Measurements from ENCODE around the gene PKD1.

The PKD1 gene

GRCh38 chr16:2170587-2171435 lies 35.1 kb upstream of the PKD1 start:
- in situ Hi-C loops (cut with MboI; ENCODE audit: low sequenced_read_pairs): no loop called here

- in situ Hi-C loops (cut with MboI; ENCODE audit: low sequenced_read_pairs): no loop called here
Measured at GRCh38 chr16:2170080-2170479, 34.4 kb upstream of the PKD1 start.

- in situ Hi-C loops (cut with MboI; ENCODE audit: low sequenced_read_pairs): no loop called here
Measured at GRCh38 chr16:2167068-2167638, 31.5 kb upstream of the PKD1 start.

- in situ Hi-C loops (cut with MboI; ENCODE audit: low sequenced_read_pairs): no loop called here
Measured at GRCh38 chr16:2166263-2167067, 30.8 kb upstream of the PKD1 start.

- in situ Hi-C loops (cut with MboI; ENCODE audit: low sequenced_read_pairs): no loop called here
Measured at GRCh38 chr16:2165861-2166260, 30.2 kb upstream of the PKD1 start.

- in situ Hi-C loops (cut with MboI; ENCODE audit: low sequenced_read_pairs): no loop called here
Measured at GRCh38 chr16:2163211-2163881, 27.6 kb upstream of the PKD1 start.

GRCh38 chr16:2162676-2163118 lies 27.0 kb upstream of the PKD1 start:
- in situ Hi-C loops (cut with MboI; ENCODE audit: low sequenced_read_pairs): no loop called here

- in situ Hi-C loops (cut with MboI; ENCODE audit: low sequenced_read_pairs): no loop called here
Measured at GRCh38 chr16:2161911-2162310, 26.2 kb upstream of the PKD1 start.

- in situ Hi-C loops (cut with MboI; ENCODE audit: low sequenced_read_pairs): no loop called here
Measured at GRCh38 chr16:2160915-2161551, 25.3 kb upstream of the PKD1 start.

- in situ Hi-C loops (cut with MboI; ENCODE audit: low sequenced_read_pairs): no loop called here
Measured at GRCh38 chr16:2159175-2159838, 23.6 kb upstream of the PKD1 start.

GRCh38 chr16:2158262-2158638 lies 22.6 kb upstream of the PKD1 start:
- in situ Hi-C loops (cut with MboI; ENCODE audit: low sequenced_read_pairs): no loop called here

GRCh38 chr16:2157480-2158261 lies 22.0 kb upstream of the PKD1 start:
- in situ Hi-C loops (cut with MboI; ENCODE audit: low sequenced_read_pairs): no loop called here

- in situ Hi-C loops (cut with MboI; ENCODE audit: low sequenced_read_pairs): no loop called here
Measured at GRCh38 chr16:2156849-2157224, 21.1 kb upstream of the PKD1 start.

GRCh38 chr16:2155977-2156848 lies 20.5 kb upstream of the PKD1 start:
- in situ Hi-C loops (cut with MboI; ENCODE audit: low sequenced_read_pairs): no loop called here

- in situ Hi-C loops (cut with MboI; ENCODE audit: low sequenced_read_pairs): no loop called here
Measured at GRCh38 chr16:2155091-2155950, 19.6 kb upstream of the PKD1 start, which contains the start of gene TRAF7. TRAF7 (plus strand) TSS chr16:2155782; CDS start chr16:2163921, 8,139 bp downstream.

- in situ Hi-C loops (cut with MboI; ENCODE audit: low sequenced_read_pairs): no loop called here
Measured at GRCh38 chr16:2154533-2155090, 18.9 kb upstream of the PKD1 start.

Measured in HL-60/S4 treated with retinoic acid at 250 ng/mL for 4 days and 3 days (cell line).